ENCODE measurements around the gene AP2A1. TPM values are rescaled to one million over a fixed set of nuclear protein-coding genes. Genes with fewer than 3 reads are reported as not detected.
"Not testable (repeated sequence)": the region's sequence is repeated elsewhere in the genome, so short reads cannot be mapped to it uniquely, and the experiment has no call there.

The AP2A1 gene
- total RNA-seq, 1 donor from 2014 or later, result 63.9 TPM

- DNase-seq (ENCODE audit: low spot score), result no peak
- intact Hi-C loops (cut with DNase I), result loop anchor here (5.0 kb wide), 1 partner anchor 126 kb away; no protein-coding TSS in a partner anchor
These were observed 41.3 kb downstream of the AP2A1 start for GRCh38 chr19:49807904-49808675.

GRCh38 chr19:49808711-49809159 is 41.9 kb downstream of the AP2A1 start:
- intact Hi-C loops (cut with DNase I), result loop anchor here (5.0 kb wide), 1 partner anchor 126 kb away; no protein-coding TSS in a partner anchor

GRCh38 chr19:49809160-49809940 is 42.5 kb downstream of the AP2A1 start:
- intact Hi-C loops (cut with DNase I), result loop anchor here (5.0 kb wide), 1 partner anchor 127 kb away; no protein-coding TSS in a partner anchor
- peak; percentile 84 for DNase-seq (ENCODE audit: low spot score)

More at GRCh38 chr19:49808711-49809159, 41.9 kb downstream of the AP2A1 start:
- peak; percentile 97 for DNase-seq (ENCODE audit: low spot score)

GRCh38 chr19:49809941-49810389 is 43.2 kb downstream of the AP2A1 start:
- DNase-seq (ENCODE audit: low spot score), result no peak
- intact Hi-C loops (cut with DNase I), result loop anchor here (5.0 kb wide), 3 partner anchors 43 to 128 kb away; partner anchors contain the start of genes AP2A1 and PNKP

GRCh38 chr19:49811328-49811727 is 44.5 kb downstream of the AP2A1 start:
- intact Hi-C loops (cut with DNase I), result loop anchor here (5.0 kb wide), 2 partner anchors 44 to 56 kb away; partner anchors contain the start of genes AP2A1 and PNKP
- DNase-seq (ENCODE audit: low spot score), result no peak

- intact Hi-C loops (cut with DNase I), result loop anchor here (2.0 to 5.0 kb wide), 3 partner anchors 38 to 55 kb away; partner anchors contain the start of genes AP2A1, PNKP and PTOV1
- no peak for DNase-seq (ENCODE audit: low spot score)
These were observed 45.7 kb downstream of the AP2A1 start for GRCh38 chr19:49812452-49812996.

- intact Hi-C loops (cut with DNase I), result loop anchor here (2.0 to 5.0 kb wide), 3 partner anchors 38 to 54 kb away; partner anchors contain the start of genes AP2A1, PNKP and PTOV1
- peak; percentile 98 for DNase-seq (ENCODE audit: low spot score)
These were observed 46.4 kb downstream of the AP2A1 start, which contains the start of gene FUZ for GRCh38 chr19:49812997-49813861. Gene FUZ (minus strand): TSS chr19:49813292. CDS start chr19:49813106, 186 bp downstream.

GRCh38 chr19:49814010-49814409 is 47.2 kb downstream of the AP2A1 start:
- intact Hi-C loops (cut with DNase I), result loop anchor here (5.0 kb wide), 2 partner anchors 47 to 53 kb away; partner anchors contain the start of genes AP2A1 and PNKP
- DNase-seq (ENCODE audit: low spot score), result no peak

- intact Hi-C loops (cut with DNase I), result no loop called here
- no peak for DNase-seq (ENCODE audit: low spot score)
These were observed 49.8 kb downstream of the AP2A1 start for GRCh38 chr19:49816590-49816989.

- intact Hi-C loops (cut with DNase I), result no loop called here
These were observed 51.3 kb downstream of the AP2A1 start, which contains the start of gene MED25 for GRCh38 chr19:49817964-49818648. Gene MED25 (plus strand): TSS chr19:49818289. CDS start chr19:49818342, 53 bp downstream.

GRCh38 chr19:49818649-49819370 is 52.0 kb downstream of the AP2A1 start:
- DNase-seq (ENCODE audit: low spot score), result no peak
- intact Hi-C loops (cut with DNase I), result no loop called here

More at GRCh38 chr19:49817964-49818648, 51.3 kb downstream of the AP2A1 start, which contains the start of gene MED25:
- DNase-seq (ENCODE audit: low spot score), result peak; percentile 94

- DNase-seq (ENCODE audit: low spot score); intact Hi-C loops (cut with DNase I): not testable (repeated sequence)
These were observed 52.8 kb downstream of the AP2A1 start for GRCh38 chr19:49819452-49820115.

- intact Hi-C loops (cut with DNase I), result no loop called here
- DNase-seq (ENCODE audit: low spot score), result no peak
These were observed 53.3 kb downstream of the AP2A1 start for GRCh38 chr19:49820125-49820524.

GRCh38 chr19:49823472-49823871 is 56.7 kb downstream of the AP2A1 start:
- DNase-seq (ENCODE audit: low spot score), result no peak
- intact Hi-C loops (cut with DNase I), result no loop called here

- intact Hi-C loops (cut with DNase I), result no loop called here
- no peak for DNase-seq (ENCODE audit: low spot score)
These were observed 57.9 kb downstream of the AP2A1 start for GRCh38 chr19:49824662-49825061.

GRCh38 chr19:49827034-49827433 is 60.2 kb downstream of the AP2A1 start:
- no peak for DNase-seq (ENCODE audit: low spot score)
- intact Hi-C loops (cut with DNase I), result no loop called here

GRCh38 chr19:49829200-49829599 is 62.4 kb downstream of the AP2A1 start:
- no peak for DNase-seq (ENCODE audit: low spot score)
- intact Hi-C loops (cut with DNase I), result no loop called here

Measured in cardiac septum (tissue), 1 donor.